WTC11 (cell line): ENCODE measurements around the gene TGIF1. TPM values are rescaled to one million over a fixed set of nuclear protein-coding genes. Genes with fewer than 3 reads are reported as not detected.

ENCODE experiments used
- ATAC-seq: fragments of 200-7000 bp; cut with Tn5 transposase; 2 replicates; pipeline ENCODE4 v1.10.0; 2021; ENCODE audit warnings: mild to moderate bottlenecking, moderate library complexity
- CTCF ChIA-PET: fragments of 300-600 bp; sonication (Branson Sonifier 250); formaldehyde crosslinking; loops from one replicate; lab custom pipeline; 2021; ENCODE audit warnings: antibody characterized with exemption; lab: Charles Lee
- POLR2A ChIA-PET: fragments of 350-600 bp; sonication (Branson Sonifier 250); formaldehyde crosslinking; loops from one replicate; lab custom pipeline; 2021; ENCODE audit warnings: antibody characterized with exemption; lab: Charles Lee
- DNase-seq: peaks from one replicate; pipeline ENCODE4 v3.0.0; 2021; ENCODE audit warnings: low spot score
- H3K27ac Mint-ChIP-seq: 2 replicates; pipeline ENCODE4 v1.8.0; 2021; ENCODE audit warnings: mixed read lengths
- H3K27me3 Mint-ChIP-seq: 2 replicates; pipeline ENCODE4 v1.8.0; 2021; ENCODE audit warnings: low read depth, mild to moderate bottlenecking, moderate library complexity, mixed read lengths
- H3K36me3 Mint-ChIP-seq: 2 replicates; pipeline ENCODE4 v1.8.0; 2021; ENCODE audit warnings: mixed read lengths
- H3K4me1 Mint-ChIP-seq: 2 replicates; pipeline ENCODE4 v1.8.0; 2022; ENCODE audit warnings: mixed read lengths
- H3K4me3 Mint-ChIP-seq: 2 replicates; pipeline ENCODE4 v1.8.0; 2021; ENCODE audit warnings: mild to moderate bottlenecking, moderate library complexity, mixed read lengths
- H3K9me3 Mint-ChIP-seq: 2 replicates; pipeline ENCODE4 v1.8.0; 2021; ENCODE audit warnings: mixed read lengths
- AFF4 ChIP-seq: sonication (generic); formaldehyde crosslinking; IDR thresholded peaks from 2 replicates; pipeline ENCODE4 v1.8.1; 2023; ENCODE audit warnings: mild to moderate bottlenecking, missing genetic modification reagents, borderline replicate concordance
- ZNF423 ChIP-seq: fragments of 250-450 bp; sonication (Bioruptor Pico); IDR thresholded peaks from 2 replicates; pipeline ENCODE4 v2.1.2; 2022; ENCODE audit warnings: mild to moderate bottlenecking, moderate library complexity
- total RNA-seq: library from RNA; stranded (reverse); gene quantifications from 3 replicates; pipeline ENCODE4 v1.2.3, GENCODE V29; 2021

TGIF1 gene
- total RNA-seq, 1 experiment from 2014 or later, result 206 TPM

- ATAC-seq, result peak; percentile 89
- Mint-ChIP-seq H3K9me3 (no peaks in the 10 kb centered on the region), H3K4me3 (no peak overlapping the region), H3K4me1 (peaks cover 39% of the 10 kb centered on the region), H3K27ac (peak overlapping the region; percentile 55), H3K27me3 (no peaks in the 10 kb centered on the region), H3K36me3 (no peaks in the 10 kb centered on the region)
- peak; percentile 23 for DNase-seq
- ChIA-PET CTCF (interaction anchor here (0.6 to 1.8 kb wide), 8 partner anchors 10 to 406 kb away, joined by 3 to 6 read pairs (median 4); no protein-coding TSS in a partner anchor), POLR2A (interaction anchor here (0.6 to 0.9 kb wide), 3 partner anchors 8 to 165 kb away, joined by 3 to 5 read pairs (median 3); no protein-coding TSS in a partner anchor)
- TF ChIP-seq AFF4 (CRISPR knock-in tag), result no peak
- TF ChIP-seq ZNF423 (CRISPR knock-in tag), result peak; percentile 27; the same call in 1 of the 2 replicates
Measured at GRCh38 chr18:3508576-3509549, 58.9 kb downstream of the TGIF1 start.

Other genes with a start within 250 kb of the TGIF1 start
- gene MYOM1, start 230.2 kb upstream of the TGIF1 start, total RNA-seq, result 0.35 to 0.64 TPM (median 0.53 TPM) in 3 replicates
- 205 to 230 TPM (median 213 TPM) in 3 replicates for gene MYL12A, start 202.4 kb upstream of the TGIF1 start, total RNA-seq
- 158 to 173 TPM (median 163 TPM) in 3 replicates for gene MYL12B, start 188.0 kb upstream of the TGIF1 start, total RNA-seq